HG03354 (cell line): ENCODE measurements around the gene KIF1C.

Source experiments
- ATAC-seq: cut with Tn5 transposase; IDR thresholded peaks from one replicate; pipeline ENCODE4 v1.9.1; 2021; ENCODE audit warnings: mild to moderate bottlenecking; ENCODE audit not compliant: unreplicated experiment, poor library complexity, severe bottlenecking

The KIF1C gene

DNA sequence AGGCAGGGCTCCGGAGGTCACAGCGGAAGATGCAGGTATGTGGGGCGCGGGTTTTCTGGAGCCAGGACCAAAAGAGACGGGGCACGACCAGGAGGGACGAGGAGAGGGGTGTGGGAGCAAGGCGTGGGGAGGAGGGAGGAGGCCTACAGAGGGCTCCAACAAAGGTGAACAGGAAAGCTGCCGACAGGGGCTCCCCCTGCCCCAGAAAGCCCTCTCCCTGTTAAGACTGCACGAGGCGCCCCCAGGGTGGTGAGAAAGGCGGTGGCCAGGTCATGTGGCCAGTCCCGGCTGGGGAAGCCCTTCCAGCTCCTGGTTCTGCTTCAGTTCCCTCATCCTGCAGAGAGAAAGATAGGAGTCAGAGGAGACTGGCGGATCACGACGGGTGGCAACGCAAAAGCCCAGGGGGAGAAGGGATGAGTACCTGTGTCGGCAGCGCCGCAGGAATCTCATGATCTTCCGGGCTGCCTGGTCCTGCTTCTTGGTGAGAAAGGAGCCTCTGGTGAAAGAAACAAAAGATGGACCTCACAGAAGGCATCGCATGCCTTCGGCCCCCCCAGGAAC lies 29.2 kb upstream of the KIF1C start:
- no peak for ATAC-seq

DNA sequence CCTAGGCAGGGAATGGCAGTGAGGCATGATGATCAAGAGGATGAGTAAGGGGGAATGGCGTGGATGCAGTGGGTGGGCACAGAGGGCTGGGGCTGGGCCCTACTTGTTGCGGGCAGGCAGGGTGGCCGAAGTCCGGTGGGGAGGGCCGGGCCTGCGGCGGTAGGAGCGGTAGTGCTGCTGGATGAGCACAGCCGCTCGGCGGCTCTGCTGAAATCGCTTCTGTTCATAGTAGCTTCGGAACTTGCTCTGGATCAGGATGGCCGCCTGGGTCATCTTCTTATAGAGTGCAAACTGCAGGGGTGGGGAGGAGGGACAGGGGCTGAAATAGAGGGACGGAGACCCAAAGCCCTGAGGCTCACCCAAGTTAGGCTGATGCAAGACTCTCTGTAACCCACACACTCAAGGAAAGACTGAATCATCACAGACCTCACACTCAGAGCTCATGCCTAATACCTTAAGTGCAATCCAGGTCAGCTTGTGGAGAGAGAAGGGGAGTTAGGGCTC lies 28.7 kb upstream of the KIF1C start:
- no peak for ATAC-seq

DNA sequence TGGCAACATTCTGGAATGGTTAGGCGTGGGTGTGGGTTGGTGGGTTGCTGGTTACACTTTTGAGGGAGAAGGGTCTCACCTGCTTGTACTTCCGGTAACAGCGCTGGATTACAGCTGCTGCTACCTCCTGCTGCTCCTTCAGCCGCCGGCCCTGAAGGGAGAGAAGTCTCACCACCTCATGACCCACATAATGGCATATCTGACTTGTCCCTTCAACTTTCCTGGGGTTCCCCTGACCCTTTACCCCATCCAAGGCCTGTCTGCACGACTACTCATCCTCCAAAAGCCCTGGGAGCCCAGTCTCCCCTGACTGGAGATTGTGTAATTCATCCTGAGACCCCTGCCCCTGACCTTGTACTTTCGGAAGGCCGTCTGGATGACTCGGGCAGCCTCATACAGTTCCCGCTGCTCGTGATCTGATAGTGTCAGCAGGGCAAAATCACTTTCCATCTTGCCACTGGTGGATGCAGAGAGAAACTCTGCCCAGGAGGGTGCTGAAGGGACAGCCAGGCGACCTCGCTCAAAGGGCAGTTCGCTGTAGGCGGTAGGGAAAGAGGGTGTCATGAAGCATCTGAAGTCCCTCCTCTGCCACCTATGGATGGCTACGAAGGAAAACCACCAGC lies 28.1 kb upstream of the KIF1C start:
- ATAC-seq: no peak

DNA sequence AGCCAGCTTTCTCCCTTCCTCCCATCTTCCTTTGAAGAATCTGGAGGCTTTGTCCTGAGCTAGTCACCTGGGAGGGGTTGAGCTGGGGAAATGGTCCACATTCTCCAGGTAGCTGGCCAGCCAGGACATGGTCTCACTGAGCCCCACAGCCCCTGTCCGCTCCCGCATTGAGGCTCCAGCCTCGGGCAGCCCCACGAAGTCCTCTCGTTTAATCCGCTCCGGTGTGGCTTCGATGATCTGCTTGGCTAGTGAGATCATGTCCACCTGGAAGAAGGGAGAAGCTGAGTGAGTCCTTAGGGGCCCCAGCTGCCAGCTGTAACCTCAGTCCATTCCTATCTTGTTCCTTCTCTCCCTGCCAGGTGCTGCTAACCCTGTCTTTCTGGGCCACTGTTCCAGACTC lies 27.5 kb upstream of the KIF1C start:
- no peak for ATAC-seq

DNA sequence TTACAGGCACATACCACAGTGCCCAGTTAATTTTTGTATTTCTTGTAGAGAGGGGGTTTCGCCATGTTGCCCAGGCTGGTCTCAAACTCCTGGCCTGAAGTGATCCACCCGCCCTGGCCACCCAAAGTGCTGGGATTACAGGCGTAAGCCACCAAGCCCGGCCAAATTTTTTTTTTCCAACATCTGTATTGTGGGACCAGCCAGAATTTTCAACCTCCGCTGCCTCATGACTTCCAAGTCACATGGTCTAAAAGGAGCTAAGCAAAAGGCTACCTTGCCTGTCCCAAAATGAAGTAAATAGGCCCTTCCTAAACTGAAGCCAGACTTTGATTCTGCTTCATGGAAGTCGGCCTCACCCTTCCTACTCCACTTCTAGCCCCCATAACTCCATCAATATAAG lies 25.9 kb upstream of the KIF1C start:
- ATAC-seq: no peak

DNA sequence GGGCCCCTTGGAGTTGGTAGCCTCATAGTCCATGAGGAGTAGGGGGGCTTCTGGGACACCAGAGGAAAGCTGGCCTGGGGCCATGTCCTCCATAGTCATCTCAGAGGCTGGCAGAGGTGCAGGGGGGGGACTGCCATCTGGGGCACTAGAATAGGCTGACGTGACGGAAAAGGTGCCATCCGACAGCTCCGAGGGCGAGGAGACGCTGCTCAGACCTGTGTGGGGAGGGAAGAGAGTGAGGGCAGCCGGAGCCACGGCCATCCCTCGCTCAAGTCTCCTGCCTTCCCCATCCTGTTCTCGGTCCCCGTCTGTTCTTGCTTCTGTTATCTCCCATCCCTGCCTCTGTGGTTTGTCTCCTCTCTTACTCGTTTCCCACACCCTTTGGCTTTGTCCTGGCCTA lies 25.4 kb upstream of the KIF1C start:
- ATAC-seq: no peak

DNA sequence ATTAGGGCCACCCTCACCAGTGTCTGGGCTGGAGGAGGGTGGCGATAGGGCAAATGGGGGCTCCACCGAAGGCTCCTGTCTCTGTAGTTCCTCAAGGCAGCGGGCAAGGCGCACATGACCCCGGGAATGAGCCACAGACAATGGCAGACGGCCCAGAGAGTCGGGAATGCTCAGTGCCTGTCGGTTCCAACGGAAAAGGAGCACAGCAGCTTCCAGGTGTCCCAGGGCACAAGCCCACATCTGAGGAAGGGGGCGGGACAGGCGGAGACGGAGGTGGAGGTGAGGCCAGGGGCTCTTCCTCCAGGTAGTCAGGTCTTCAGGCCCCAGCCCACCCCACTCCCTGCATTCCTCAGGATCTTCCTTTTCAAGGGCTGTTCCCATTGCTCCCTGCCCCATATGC lies 25.0 kb upstream of the KIF1C start:
- no peak for ATAC-seq

DNA sequence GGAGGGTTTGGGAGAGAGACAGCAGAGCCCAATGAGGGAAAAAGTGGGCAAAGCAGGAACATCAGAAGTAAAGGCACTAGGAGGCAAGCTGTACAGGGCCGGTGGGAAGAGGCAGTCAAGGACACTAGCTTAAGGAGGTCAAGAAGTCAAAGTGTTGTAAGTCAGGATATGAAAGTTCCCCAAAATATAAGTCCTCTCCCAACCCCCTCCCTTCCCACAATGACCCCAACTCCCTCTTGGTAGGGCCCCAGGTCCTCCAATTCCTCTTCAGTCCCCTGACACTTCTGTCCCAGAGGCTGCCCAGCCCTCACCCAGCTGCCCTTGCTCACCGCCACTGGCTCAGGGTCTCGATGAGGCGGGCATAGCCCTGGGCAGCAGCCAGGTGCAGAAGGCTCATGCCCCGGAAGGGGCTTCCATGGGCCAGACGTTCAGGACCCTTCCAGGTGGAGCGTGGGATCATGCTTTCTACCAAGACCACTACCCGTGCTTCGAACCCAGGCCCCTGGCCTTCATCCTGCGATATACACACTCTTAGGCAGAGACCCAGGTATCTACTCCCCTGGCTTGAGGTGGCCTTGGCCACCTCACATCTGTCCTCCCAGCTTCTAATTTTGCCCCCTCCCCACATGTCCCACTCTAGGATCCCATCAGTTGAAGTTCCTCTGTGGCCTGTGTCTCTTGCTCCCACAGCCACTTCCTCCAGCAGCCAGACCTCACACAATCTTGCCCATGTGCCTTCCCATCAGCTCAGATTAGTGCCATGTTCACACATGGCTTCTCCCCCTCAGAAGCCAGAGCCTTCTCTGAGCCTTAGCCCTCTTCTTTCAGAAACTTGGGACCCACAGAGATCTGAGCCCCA lies 24.3 kb upstream of the KIF1C start:
- ATAC-seq: no peak

DNA sequence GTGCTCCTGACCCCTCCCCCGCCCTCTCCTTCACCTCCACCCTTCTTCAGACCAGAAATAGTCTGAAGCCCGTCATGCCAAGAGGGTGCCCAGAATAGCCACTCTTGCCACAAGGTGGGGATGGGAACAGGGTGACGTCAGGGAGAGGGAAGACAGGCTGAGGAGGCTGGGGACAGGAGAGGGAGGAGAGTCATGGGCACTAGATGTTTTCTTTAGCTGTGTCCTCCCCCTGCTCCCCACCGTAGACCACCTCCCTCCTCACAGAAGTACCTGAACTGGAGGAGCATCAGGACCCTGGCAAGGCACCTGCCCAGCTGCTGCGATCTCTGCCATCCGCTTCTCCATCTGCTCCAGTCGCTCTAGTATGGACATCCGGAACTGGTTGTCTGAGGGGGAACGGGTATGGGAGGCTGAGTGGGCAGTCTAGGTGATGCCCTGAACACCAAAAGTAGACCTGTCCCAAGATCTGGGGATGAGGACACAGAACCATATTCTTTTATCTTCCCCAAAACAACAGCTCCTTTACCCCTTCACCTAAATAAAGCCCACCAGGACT lies 23.6 kb upstream of the KIF1C start:
- no peak for ATAC-seq

DNA sequence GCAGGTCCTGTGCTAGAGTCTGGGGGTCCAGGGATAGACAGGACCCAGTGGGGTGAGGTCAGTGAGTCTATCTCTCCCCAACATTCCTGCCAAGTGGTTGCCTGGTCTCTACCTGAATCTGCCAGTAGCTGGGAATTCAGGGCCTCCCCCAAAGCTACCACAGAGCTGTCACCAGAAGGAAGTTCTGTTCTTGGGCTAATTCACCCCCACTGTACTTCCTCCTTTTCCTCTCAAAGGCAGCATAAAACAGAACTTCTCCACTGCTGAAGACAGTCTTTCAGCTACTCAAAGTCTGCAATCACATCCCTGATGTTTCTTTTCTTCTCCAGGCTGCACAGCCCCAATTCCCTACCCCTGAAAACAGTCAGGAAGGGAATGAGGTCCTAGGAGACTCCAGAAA lies 19.0 kb upstream of the KIF1C start:
- ATAC-seq: no peak

DNA sequence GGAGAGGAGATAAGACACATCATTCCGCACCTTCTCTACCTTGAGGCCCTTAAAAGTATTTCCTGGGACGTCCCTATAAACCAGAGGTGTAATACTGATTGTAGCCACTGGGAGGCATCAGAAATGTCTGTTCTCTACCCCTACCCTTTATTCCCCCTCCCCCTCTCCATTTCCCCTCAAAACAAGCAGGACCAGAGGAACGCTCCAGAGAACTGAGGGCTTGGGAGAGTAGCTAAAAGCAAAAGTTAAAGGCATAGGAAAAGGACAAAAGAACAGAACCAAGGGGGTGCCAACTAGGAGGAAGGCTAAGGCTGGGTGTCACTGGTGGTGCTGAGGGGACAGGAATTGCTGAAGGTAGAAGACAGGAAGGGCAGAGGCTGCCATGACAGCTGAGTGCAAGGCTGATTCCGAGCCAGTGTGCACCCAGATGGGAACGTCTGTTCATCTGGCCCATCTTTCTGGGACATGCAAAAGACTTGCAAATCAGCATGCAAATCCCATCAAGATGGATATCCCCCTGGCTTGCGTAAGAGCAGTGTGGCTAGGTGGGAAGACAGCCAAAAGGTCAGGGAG lies 17.0 kb upstream of the KIF1C start:
- ATAC-seq: no peak

DNA sequence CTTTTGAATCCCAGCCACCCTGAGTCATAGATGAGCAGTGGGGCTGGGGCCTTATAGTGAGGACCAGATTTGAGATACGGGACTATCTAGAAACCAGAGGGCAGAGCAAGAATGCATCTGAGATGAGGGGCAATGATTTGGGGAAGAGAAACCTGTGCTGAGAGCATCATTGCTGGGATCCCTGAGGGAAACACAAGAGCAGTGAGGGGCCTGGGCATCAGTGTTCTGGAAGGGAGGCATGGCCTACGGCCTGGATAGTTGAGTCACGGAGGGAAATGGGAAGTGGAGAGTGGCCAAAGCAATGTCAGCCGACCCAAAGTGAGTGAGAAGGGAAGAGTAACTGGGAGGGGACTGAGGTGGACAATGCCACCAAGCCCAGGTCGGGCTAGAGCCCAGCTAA lies 15.4 kb upstream of the KIF1C start:
- no peak for ATAC-seq

DNA sequence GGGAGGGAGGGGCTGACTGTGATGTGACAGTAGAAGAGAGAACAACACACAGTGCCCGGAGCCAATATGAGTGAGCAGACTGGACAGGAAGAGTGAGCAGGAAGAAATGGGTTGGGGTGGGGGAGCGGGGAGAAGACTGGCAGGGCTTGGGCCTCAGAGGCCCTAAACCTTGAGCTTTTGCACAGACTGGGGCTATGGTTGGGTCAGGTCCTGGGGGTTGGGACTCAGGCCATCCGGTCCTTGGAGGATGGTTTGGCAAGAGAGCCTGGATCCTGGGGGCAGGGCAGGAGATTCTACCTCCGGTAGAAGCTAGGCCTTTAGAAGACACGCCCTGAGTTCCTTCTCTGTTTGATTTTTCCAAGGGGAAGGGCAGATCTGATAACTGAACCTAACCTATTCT lies 11.3 kb upstream of the KIF1C start:
- no peak for ATAC-seq

DNA sequence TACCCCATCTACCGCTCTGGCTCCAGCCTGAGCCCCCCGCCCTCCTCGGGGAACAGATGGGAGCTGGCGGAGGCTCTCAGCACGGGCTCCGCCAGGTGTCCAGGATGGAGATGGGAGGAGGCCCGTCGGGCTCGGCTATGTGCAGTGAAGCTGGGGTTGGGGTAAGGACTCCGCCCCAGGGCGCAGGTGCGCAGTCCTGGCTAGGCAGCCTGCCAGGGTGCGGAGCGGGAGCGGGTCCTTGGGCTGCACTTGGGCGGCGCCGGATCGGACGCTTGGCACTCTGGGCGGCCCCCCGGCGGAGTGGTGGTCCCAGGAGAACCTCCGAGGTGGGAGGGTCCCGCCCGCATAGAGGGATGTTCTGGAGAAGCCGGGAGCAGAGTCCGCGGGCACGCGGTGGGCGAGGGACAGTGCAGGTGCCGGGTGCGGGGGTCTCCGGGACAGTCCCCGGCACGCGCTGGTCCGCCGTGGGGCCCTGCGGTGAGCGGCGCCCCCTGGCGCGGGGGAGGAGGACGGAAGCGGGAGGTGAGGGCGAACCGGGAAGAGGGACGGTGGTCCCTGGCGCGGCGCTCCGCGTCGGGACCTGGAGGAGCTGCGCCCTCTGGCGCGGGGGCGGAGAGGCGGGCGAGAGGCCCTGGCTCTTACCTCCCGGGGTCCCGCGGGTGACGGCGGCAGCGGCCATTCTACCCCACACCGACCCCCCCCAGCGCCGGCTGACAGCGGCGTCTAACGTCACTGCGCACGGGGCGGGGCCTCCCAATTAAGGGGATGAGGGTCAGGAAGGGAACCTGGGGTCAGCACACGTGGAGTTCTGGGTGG lies 10.6 kb upstream of the KIF1C start, which contains the start of gene CAMTA2:
CAMTA2 (minus strand) TSS at position 725 of the 816 bp plus-strand sequence. CDS start 1,453 bp downstream, outside the sequence.
- peak; percentile 79 for ATAC-seq

DNA sequence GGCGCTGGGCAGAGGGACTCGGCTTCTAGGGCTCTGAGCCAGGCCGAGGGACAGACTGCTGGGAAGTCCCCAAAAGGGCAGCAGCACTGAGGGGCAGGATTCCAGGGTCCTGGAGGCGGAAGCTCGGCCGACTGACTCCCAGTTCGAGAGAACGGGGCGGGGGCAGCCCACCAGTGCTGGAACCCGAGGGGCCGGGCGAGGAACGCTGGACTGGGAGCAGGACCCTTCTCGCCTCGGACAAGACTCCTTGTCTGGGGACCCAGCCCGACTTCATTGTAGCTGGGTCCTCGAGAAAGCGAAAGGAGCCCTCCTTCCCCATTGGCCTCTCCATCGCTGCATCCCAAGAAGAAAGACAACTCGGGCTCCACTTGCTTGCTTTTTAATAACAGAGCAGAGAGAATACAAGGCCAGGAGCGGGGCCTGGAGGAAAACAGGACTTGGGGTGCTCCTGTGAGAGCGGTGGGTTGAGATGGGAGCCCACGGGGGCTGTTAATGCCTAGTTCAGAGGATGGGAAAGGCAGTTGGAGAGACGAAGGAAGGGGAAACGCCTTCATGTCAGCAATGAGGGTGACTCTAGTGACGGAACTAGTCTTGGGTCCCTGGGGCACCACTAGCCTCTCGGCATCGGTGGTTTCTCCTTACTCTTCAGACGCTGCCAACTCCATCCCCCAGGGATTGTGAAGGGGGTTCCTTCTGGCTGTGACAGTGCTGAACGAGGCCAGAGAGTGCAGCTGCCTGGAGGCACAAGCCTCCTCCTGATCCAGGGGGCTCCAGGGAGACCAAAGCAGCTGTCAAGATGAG lies 9.8 kb upstream of the KIF1C start:
- no peak for ATAC-seq

DNA sequence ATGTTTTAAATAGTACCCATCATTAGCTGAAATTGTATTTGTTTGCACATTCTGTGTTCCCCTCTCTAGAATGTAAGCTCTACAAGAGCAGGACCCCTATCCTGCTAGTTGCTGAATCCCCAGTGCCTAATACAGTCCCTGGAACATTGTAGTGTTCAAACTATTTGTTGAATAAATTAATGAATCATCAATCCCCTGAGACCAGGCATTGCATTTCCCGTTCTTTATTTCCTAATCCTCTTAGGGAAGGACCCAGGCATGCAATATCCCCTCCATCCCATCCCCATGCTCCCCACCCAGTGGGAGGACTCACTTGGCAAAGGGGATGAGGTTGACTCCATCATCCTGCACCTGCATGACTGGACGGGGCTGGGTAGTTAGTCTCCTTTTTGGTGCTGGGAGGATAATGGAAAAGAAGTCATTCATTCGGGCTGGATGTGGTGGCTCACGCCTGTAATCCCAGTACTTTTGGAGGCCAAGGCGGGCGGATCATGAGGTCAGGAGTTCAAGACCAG lies 3.6 kb upstream of the KIF1C start:
- ATAC-seq: no peak

DNA sequence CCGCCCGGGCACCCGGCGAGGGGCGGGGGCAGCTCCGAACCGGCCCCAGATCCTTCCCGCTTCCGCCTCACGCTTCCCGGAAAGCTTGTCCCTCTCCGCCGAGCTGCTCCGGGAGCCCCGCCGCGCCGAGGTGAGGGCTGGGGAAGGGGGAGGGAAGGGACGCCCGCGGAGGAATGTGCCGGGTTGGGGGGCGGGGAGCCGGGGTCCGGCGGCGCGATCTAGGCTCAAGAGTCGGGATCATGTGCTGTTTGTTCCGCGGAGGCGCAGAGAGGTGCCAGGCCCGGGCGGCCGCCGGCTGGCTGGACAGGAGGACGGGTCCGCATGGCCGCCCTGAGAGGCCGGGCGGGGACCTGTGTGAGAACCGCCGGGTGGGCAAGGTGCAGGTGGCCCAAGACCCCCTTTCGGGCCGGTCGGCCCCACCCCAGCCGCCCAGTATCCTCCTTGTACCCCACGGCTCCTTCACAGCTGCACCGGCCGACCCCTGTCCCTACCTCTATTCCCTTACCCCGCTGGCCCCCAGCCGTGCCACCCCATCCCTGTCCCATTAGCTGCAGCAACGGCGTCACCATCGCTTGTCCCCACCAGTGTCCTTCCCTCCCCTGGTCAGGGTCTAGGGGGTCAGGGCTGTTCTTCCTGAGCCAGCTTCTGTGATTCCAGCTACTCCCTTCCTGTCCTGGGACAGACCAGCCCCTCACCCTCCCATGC lies 429 bp downstream of the KIF1C start:
- peak; percentile 8 for ATAC-seq
